Forelimb muscle (tissue), 1 donor: ENCODE data around the gene SLC9A7. TPM values are rescaled to one million over a fixed set of nuclear protein-coding genes. Genes with fewer than 3 reads are reported as not detected.
"Not testable (repeated sequence)": the region's sequence is repeated elsewhere in the genome, so short reads cannot be mapped to it uniquely, and the experiment has no call there.

ENCODE experiments used
- DNase-seq: peaks from one replicate; pipeline ENCODE4 v3.0.0-alpha.2; 2013; ENCODE audit warnings: low read depth
- polyA plus RNA-seq: library from polyadenylated mRNA; unstranded; fragments of 120-200 nt; gene quantifications from one replicate; pipeline ENCODE4 v1.2.1, GENCODE V29; 2013; ENCODE audit not compliant: insufficient read length

The SLC9A7 gene
- polyA plus RNA-seq, result 8.9 TPM

DNA sequence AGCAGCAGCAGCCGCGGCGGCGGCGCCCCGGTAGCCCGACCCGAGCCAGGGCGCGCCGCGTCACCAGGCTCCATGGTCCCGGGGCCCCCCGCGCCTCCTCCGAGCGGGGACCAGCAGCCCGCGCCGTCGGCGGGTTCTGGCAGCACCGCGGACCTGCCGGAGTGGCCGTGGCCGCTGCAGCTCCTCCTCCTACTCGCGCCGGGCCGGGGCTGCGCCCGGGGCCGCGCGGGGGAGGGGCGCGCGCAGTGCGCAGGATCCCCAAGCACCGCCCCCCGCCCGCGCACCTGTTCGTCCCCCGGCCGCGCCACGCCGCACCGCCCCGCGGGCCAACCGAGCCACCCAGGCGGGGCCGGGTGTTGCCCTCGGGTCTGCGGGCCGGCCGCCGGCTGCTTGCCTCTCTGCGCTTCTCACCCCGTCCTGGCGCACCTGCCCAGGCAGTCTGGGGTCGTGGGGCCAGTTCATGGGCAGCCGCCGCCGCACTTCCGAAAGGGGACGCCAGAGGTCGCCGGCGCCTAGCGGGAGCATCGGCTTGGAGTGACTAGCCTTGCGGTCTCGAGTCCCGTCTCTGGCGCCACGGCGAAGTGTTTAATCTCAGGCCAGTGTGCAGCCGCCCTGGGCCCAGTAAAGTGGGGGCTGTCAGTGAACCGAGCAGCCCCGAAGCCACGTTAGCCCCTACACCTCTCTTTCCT, at the start of gene SLC9A7:
TSS of gene SLC9A7 (minus strand) at position 163 of the 689 bp plus-strand sequence. CDS start at position 74, 89 bp downstream.
- no peak for DNase-seq

DNA sequence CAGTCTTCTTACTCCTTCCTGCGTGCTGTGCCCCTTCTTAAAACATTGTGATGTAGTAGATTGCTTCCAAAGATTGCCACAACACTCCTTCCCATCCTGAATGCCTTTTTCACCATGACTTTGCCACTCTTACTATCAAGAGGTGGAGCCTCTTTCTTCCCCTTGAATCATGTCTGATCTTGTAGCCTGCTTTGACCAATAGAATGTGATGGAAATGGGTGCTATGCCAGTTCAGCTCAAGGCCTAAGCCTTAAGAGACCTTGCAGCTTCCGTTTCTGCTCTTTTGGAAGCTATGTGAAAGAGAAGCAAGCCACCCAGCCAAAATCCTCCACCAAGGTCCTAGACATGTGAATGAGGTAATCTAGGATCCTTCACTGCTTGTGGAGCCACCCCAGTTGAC, 46.4 kb upstream of the SLC9A7 start:
- DNase-seq, result no peak

DNA sequence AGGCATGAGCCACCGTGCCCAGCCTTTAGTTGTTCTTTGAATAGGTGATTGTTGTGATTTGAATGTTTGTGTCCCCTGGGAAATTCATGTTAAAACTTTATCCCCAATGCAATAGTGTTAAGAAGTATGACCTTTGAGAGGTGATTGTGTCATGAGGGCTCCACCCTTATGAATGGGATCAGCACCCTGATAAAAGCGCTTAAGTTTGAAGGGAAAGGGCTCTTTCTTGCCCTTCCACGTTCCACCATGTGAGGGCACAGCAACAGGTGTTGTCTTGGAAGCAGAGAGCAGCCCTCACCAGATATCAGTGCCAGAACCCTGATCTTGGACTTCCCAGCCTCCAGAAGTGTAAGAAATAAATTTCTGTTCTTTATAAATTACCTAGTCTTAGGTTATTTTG, 44.2 kb upstream of the SLC9A7 start:
- DNase-seq, result no peak

DNA sequence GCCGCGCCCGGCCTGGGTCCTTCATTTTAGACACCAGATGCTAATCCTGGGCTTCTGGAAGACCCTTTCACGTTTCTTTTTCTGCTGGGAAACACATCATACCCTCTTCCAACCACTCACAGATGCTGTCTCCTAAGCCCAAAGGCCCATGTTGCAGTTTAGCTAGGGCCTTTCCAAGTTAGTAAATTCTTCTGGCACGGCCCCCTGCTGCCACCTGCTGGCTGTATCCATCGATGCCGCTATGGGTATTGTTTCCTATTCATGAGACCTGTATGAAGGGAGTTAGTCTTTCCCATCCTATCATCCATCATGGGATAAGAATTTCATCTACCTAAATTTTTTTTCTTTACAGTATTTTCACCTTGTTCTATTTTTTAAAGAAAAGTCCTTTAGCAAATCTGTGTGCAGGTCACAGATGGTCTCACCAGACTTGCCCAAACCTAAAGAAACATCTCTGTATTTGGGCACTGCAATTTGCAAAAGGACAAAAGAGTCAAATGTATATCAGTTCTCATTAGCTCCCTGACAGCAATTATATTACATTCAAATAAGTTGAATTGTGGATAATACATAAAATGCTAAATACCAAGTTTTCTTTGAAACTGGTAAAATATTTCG, 37.8 kb upstream of the SLC9A7 start:
- no peak for DNase-seq

DNA sequence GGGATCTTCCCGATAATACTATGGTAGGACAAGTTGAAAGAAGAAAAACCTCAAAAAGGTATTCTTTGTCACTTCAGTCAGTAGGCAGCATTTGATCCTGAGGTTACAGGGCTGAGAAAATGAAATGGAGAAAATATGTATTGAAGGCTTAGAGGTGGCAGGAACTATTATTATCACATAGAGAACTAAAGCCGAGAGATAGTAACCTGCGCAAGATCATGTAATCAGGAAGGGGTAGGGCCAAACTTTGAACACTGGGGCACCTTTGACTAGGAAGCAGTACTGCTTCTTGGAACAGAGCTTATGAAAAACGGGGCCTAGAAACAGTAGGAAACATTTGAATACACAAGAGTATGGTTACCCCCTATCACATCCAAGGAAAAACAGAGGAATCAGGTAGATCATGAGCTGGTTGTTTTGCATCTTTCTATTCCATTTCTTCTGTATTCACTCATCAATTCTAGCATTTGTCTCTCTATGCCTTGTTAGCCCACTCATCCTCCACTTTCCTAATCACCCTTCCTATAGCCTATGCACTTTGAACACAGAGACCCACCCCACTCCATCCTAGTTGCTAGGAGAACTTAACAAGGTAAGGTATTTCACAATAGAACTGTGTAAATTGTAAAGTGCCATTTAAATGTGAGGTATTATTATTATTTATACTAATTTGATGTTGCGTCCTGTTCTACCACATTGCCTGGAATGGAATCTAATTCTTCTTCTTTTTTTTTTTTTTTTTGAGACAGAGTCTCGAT, 34.6 kb upstream of the SLC9A7 start:
- DNase-seq, result no peak

DNA sequence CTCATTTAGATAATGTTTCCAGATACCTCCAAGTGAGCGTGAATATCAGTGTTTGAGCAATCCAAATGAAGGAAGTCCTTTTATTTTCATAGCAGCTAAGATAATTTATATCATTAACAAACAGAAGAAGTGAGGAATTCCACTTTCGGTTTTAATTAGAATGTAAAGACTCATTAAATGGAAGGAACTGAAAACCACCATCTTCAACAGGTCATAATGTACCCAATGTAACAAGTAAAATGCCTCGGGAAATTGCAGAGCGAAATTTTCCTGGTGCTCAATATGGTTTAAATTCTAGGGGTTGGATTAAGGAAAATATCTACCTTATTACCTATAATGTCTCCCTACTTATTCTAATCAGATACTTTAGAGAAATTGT, 33.9 kb upstream of the SLC9A7 start:
- DNase-seq, result no peak

DNA sequence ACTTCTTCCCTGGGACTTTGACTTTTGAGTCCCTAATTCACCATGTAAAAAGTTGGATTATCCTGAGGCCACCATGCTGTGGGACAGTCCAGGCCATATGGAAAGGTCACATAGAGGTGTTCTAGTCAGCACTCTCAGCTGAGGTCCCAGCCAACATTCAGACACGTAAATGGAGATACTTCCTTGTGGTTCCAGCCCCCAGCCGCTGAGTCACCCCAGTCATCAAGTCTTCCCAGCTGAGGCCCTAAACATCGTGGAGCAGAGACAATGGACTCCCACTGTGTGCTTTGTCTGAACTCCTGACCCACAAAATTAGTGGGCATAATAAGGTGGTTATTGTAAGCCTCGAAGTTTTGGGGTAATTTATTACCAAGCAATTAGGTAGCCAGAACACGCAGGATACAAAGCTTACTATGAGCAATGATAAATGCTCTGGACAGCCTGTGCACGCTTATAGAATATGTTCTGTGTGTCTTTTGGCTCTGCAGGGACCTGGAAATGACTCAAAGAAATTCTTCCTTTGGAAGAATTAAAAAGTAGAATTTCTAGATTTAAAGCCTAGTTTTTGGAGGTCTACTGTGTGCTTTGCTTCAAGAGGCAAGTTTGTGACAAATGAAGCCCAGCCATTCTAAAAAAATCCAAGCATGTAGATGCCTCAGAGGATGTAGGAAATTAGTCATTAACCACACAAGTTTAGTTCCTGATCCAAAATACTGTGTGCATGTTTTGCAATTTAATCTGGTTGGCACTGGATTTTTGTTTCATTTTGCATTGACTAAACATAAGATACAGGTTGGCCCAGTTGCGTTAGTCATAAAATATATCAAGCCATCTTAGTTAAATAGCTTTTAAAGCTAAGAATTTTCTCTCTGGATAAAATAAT, 33.2 kb upstream of the SLC9A7 start:
- no peak for DNase-seq

DNA sequence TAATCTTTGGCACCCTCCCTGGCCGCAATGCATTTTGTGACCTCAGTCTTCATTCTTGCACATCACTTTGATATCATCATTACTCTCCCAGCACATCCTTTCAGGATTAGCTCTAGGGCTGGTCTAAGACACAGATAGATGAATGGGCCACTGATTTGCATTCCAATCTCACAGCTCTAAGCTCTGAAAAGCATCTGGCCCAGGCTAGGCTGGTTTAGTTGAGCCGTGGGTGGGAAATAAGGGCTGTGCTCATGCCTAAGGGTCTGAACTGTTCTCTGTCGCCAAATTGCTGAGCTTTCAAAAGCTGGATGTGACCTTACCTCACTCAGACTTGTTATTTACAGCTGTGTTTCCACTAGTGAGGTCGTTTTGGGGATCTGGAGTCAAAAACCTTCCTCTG, 30.0 kb upstream of the SLC9A7 start:
- DNase-seq, result no peak

DNA sequence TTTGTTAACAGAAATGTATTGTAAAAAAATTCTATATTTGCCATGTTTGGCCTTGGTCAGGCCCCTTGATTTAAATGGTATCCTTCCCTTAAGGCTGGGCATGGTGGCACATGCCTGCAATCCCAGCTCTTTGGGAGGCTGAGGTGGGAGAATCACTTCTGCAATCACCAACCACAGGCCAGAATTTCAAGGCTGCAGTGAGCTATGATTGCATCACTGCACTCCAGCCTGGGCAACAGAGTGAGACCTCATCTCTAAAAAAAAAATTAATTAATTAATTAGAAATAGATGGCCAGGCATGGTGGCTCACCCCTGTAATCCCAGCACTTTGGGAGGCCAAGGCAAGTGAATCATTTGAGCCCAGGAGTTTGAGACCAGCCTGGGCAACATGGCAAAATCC, 25.5 kb upstream of the SLC9A7 start:
- not testable (repeated sequence) for DNase-seq

DNA sequence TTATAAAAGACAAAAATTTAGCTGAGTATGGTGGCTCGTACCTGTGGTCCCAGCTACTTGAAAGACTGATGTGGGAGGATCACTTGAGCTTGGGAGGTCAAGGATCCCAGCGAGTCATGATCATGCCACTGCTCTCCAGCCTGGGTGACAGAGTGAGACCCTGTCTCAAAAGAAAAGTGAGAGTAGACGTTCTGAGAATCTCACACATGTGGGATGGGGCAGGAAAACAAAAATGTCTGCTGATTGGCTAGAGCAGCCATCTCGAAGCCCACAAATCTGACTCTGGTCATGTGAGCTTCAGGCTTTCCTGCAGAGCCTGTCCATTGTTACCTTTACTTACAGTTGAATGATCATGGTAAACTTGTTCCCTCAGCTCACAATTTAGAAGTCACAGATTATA, 23.1 kb upstream of the SLC9A7 start:
- DNase-seq, result no peak

DNA sequence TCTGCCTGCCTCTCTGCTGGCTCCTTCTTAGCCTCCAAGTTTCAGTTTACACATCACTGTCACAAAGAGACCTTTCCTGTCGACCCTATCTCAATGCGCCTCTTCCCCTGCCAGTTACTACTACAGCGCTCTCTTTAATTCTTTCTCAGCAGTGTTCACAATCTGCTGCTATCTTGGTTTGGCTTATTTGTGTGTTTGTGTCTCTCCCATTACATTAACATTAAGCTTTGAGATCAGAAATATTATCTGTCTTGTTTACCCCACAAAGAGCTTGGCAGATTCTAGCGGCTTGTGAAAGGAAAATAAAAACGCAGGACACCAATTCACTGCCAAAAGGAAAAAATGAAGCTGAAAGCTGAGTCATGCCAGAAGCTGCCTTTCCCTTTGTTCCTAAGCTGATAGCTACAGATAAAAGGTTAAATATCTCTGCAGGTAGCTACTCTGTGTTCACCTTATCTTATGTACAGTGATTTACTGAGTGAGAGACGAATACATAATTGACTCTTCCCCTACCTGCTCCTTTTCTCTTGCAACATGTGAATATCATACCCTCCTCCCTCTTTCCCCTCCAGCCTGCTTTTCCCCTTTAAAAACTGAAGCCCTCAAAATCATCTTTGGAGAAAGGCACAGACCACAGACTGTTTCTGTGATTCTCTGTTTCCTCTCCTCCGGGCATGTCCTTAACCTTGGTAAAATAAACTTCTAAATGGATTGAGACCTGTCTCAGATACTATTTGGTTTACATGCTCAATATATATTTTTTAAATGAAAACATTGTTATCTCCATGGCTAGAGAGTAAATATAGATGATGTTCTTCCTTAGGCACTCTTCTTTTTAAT, 19.3 kb upstream of the SLC9A7 start:
- DNase-seq, result no peak

DNA sequence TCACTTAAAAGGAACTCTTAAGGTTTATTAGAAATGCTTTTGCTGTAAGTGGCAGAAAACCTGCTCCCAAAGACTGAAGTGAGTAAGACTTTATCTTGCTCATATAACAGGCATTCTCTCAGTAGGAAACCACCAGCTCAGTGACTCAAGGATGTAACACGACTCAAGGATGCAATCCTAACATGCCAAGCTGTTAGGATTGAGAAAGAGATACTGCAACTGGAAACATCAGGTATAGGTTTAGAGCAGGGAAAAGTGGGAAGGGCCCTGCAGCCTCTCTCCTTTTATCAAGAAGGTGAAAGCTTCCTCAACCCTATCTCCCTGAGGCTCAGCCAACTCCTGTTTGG, 11.9 kb upstream of the SLC9A7 start:
- DNase-seq, result no peak

DNA sequence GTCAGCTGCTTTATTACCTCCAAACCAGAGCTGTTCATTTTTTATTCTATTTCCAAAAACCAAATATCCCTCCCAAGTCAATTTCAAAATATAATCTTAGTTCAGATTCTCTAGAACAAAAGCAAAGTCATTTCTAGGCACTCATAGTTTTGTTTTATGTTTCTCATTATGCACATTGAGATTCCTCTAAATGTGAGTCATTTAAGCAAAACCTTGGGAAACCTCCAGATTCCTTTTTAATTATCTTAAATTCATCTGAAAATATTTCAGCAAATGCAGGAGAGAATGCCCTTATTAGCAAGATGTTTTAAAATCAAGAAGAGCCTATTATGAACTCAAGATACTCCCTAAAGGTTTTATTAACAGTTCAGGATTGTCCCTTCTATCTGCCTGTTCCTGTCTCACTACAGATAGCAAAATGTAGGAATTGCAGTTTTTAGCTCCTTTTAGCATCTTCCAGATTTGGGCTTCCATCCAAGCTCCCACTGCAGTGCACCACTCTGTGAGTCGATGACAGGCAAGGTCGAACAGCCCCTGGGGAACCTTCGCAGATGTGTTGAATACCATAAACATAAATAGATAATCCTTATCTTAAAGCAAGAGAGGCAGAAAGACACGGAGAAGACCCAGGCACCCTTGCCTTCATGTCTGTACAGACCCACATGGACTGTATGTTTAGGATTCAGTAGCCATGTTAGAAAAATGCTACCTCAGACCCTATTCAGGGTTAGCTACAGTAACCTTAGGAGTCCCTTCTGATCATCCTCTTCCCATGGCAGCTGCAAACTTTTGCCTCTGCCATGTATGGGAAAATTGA, 11.3 kb upstream of the SLC9A7 start:
- no peak for DNase-seq

DNA sequence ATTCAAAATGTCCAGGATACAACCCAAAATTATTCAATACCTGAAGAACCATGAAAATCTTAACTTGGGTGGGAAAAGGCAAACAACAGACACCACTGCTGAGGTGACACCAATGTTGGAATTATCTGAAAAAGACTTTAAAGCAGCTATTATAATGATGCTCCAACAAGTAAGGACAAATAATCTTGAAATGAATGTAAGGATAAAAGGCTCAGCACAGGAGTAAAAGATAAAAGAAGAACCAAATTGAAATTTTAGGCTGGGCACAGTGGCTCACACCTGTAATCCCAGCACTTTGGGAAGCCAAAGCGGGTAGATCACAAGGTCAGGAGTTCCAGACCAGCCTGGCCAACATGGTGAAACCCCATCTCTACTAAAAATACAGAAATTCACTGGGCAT, 4.0 kb upstream of the SLC9A7 start:
- DNase-seq, result no peak

DNA sequence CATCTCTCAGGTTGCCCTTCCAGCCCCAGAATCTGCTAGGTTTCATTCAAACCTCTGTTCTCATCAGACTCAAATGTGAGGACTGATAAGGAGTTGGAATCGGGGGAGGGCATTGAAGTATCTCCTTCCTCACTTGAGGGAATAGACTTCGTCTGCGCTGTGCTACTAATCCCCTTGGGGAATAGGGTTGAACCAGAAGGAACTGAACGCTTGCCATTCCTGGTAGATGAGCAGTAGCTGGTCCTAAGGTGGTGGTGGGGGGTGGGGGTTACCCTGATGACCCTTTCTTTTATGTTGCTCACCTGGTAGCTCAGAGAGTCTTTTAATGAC, 692 bp upstream of the SLC9A7 start:
- no peak for DNase-seq

DNA sequence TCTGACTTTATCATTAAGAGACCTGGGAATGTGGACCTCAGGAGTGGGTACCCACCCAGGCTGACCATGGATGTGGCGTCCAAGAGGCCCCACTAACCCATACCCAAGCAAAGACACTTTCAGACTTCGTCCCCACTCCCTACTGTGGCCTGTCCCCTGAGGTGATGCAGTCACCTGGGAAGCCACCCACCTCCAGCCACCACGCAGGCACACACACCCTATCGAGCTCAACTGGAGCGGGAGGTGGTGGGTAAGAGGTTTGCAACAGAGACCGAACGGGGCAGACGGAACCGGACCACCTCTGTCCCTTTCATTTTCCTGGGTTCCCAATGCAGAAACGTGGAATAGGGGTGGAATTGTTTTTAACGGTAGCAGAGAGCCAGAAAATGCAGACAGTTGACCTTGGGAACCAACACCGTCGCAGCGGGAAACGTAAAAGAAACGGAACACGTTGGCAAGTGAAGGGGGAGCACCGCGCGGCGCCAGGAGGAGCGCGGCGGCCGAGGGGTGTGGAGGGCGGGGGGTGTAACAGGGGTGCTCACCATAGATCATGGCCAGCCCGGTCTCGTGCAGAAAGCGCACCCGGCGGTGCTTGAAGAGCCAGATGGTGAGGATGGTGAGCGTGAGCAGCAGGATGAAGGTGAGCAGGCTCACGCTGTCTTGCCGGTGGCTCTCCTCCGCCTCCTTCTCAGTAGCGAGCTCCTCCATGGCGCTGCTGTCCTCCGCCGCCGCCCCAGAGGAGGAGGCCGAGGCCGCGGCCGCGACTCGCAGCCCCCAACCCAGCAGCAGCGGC, 559 bp downstream of the SLC9A7 start:
- no peak for DNase-seq

DNA sequence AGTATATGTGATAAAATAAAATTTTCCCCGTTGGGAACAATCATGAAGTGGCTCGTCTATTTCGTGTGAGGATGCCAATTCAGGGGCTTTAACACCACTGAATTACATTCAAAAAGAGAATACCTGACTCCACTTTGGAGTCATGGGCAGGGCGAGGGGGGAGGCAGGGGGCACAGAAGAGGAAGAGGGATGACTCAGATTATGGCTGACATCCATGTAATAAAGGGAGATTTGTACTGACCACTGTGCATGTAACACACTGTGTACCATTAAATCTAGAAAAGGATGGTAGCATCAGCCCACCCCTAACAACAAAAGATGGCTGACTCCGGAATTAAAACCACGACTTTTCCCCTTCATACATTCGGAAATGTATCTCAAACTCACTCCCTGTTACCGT, 1.3 kb downstream of the SLC9A7 start:
- DNase-seq, result no peak

DNA sequence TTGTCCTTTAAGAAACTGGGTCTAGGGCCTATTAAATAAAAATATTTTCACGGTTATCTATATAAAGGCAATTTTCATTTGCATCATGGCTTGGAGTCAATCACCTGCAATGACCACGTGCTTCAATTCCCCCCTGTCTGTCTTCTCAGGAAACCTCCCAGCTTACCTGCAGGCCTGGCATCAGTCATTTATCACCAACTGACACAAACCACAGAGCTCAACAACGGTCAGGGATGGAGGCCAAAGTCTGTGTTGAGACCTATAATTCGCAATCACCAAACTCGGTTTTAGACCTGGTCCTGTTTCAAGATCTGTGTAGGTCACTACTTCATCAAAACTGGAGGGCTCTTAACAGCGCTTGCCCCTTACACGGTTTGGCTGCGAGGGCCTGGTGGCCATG, 1.9 kb downstream of the SLC9A7 start:
- no peak for DNase-seq

DNA sequence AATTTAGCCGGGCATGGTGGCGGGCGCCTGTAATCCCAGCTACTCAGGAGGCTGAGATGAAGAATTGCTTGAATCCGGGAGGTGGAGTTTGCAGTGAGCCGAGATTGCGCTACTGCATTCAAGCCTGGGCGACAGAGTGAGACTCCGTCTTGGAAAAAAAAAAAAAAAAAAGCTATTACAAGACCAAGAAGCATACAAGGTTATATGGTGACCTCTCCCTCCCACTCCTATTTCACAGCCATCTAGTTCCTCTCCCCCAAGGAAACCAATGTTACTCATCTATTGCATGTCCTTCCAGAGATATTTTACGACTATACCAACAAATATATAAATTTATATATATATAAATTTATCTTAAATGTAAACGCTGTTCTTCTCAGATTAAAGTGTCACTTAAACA, 3.2 kb downstream of the SLC9A7 start:
- DNase-seq, result no peak

DNA sequence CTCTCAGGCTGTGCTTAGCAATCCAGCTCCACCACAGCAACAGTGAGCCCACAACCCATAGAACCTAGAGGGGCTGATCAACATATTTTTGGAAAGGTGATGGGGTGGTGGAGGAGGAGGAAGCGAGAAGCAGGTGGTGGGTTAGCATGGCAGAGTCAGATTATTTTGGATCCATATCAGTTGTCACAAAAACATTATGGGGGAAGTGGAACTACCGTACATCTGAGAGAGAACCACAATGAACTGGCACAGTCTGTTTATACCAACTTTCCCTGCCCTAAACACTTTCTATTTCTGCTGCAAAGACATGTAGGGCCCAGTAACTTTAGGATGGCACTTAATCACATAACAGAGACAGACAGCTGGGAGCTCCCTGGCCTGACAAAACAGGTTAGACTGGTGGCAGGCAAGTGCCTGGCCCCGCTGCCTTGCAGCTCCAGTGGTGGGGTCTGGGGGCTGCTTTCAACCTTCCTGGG, 4.3 kb downstream of the SLC9A7 start:
- no peak for DNase-seq
